SU-DHL-6 (cell line): ENCODE results near the gene PCYT1B.

Source experiments
- CTCF ChIP-seq: fragments of 200-600 bp; sonication (generic); IDR thresholded peaks from one replicate; pipeline ENCODE4 v1.5.1; 2017; ENCODE audit warnings: antibody characterized with exemption, mild to moderate bottlenecking, low read length, moderate library complexity; ENCODE audit not compliant: insufficient read depth, poor library complexity, severe bottlenecking
- EZH2phosphoT487 ChIP-seq: fragments of 200-600 bp; sonication (generic), shearing (Covaris generic); conservative IDR thresholded peaks from 2 replicates; pipeline ENCODE4 v1.6.1; 2018; ENCODE audit warnings: mild to moderate bottlenecking, antibody characterized with exemption, low read length, moderate library complexity, mixed read lengths

GRCh38 chrX:24646745-24647182 lies 383 bp downstream of the PCYT1B start:
- TF ChIP-seq CTCF (no peak), EZH2phosphoT487 (no peak)
